Activated T-cell treated with anti-CD3 and anti-CD28 coated beads, Interleukin-2, amount 50 U/mL, for 72 hours (primary cell): Measurements from ENCODE around the gene C1GALT1. TPM values are rescaled to one million over a fixed set of nuclear protein-coding genes. Genes with fewer than 3 reads are reported as not detected.

ENCODE experiments used
- ATAC-seq, 2 donors: fragments of 150-1000 bp; cut with Tn5 transposase; replicated peaks in 1 of 2; 2 replicates each; pipeline ENCODE4 v1.10.0; 2021; ENCODE audit warnings: moderate library complexity in 2 of 2, mild to moderate bottlenecking in 1 of 2
- DNase-seq, 2 donors: peaks; one replicate each; pipeline ENCODE4 v3.0.0; 2021 to 2022; ENCODE audit warnings: mixed read lengths in 1 of 2
- H3K27ac Mint-ChIP-seq: one replicate; pipeline ENCODE4 v1.8.0; 2022; ENCODE audit warnings: mild to moderate bottlenecking, moderate library complexity, mixed read lengths
- H3K27me3 Mint-ChIP-seq: one replicate; pipeline ENCODE4 v1.8.0; 2022; ENCODE audit warnings: low read depth, mixed read lengths
- H3K36me3 Mint-ChIP-seq, 2 donors: one replicate each; pipeline ENCODE4 v1.8.0; 2022; ENCODE audit warnings: mixed read lengths in 2 of 2, mild to moderate bottlenecking in 1 of 2; ENCODE audit not compliant: insufficient read depth in 2 of 2
- H3K4me1 Mint-ChIP-seq: one replicate; pipeline ENCODE4 v1.8.0; 2022; ENCODE audit warnings: low read depth, mixed read lengths
- H3K4me3 Mint-ChIP-seq, 2 donors: one replicate each; pipeline ENCODE4 v1.8.0; 2022; ENCODE audit warnings: mild to moderate bottlenecking in 2 of 2, mixed read lengths in 2 of 2, moderate library complexity in 2 of 2
- H3K9me3 Mint-ChIP-seq, 2 donors: one replicate each; pipeline ENCODE4 v1.8.0; 2022; ENCODE audit warnings: mixed read lengths in 2 of 2
- total RNA-seq, 2 donors: library from RNA; stranded (reverse); gene quantifications; one replicate each; pipeline ENCODE4 v1.2.3, GENCODE V29; 2022

C1GALT1 gene
- total RNA-seq, 2 donors from 2014 or later: 31.0 to 31.8 TPM

DNA sequence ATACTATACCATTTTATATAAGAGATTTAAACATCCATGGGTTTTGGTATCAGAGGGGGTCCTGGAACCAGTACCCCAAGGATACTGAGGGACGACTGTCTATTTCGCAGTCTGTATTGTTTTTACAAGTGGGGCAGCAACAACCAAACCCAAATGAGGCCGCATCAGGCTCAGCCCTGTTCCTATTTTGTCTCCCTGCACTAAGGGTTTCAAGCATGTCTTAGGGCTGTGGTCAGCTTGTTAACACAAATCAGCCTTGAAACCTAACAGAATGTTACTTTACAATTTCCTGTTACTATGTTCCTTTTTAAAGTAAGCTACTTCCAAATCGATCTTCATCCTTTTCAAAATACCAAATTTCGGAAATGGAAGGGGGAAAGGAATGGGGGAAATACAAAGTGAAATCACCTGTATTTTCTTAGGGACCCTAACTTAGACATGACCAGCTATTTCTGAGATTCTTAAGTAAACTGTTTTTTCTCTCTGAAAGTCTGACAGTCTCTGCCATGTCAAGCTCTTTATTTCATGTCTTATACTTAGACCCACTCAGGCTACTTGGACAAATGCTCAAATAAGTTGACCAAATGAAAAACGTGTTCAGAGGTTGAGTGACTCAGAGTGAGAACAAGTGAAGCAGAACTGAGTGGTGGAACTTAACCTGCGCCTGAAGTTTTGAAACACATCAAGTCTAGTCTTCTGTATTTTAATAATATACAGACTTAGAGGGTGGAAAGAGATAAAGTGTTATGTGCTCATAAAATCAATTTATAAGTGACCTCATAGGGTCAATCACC lies 75.8 kb downstream of the C1GALT1 start:
- H3K4me3 Mint-ChIP-seq: peak overlapping the region; percentile 42 to 85
- peak overlapping the region; percentile 94 for H3K27ac Mint-ChIP-seq
- DNase-seq: peak; percentile 7 to 29
- ATAC-seq: peak; percentile 77 to 87
- H3K4me1 Mint-ChIP-seq: peaks cover 36% of the 10 kb centered on the region
- H3K27me3 Mint-ChIP-seq: no peaks in the 10 kb centered on the region
- peaks cover 0 to 3% of the 10 kb centered on the region in 2 donors for H3K36me3 Mint-ChIP-seq
- H3K9me3 Mint-ChIP-seq: peaks cover 0 to 3% of the 10 kb centered on the region in 2 donors

DNA sequence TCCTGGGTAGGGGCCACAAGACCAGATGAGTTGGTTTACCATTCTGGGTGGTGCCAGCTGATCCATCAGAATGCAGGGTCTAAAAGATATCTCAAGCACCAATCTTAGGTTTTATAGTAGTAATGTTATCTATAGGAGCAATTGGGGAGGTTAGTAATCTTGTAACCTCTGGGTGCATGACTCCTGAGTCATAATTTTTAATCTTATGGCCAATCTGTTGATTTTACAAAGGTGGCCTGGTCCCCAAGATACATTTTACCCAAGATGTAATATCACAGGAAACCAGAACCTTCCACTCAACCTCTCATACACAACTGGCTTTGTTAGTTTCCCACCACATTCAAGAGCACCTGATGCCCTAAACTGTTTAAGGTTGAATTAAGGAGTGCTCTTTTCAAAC lies 79.5 kb downstream of the C1GALT1 start:
- Mint-ChIP-seq H3K27me3 (no peaks in the 10 kb centered on the region), H3K36me3 (peaks cover 0 to 3% of the 10 kb centered on the region in 2 donors), H3K9me3 (peaks cover 0 to 3% of the 10 kb centered on the region in 2 donors), H3K27ac (peak overlapping the region; percentile 10), H3K4me1 (peaks cover 34% of the 10 kb centered on the region), H3K4me3 (no peak overlapping the region)
- DNase-seq (no peak), ATAC-seq (peak; percentile 18 to 19)

DNA sequence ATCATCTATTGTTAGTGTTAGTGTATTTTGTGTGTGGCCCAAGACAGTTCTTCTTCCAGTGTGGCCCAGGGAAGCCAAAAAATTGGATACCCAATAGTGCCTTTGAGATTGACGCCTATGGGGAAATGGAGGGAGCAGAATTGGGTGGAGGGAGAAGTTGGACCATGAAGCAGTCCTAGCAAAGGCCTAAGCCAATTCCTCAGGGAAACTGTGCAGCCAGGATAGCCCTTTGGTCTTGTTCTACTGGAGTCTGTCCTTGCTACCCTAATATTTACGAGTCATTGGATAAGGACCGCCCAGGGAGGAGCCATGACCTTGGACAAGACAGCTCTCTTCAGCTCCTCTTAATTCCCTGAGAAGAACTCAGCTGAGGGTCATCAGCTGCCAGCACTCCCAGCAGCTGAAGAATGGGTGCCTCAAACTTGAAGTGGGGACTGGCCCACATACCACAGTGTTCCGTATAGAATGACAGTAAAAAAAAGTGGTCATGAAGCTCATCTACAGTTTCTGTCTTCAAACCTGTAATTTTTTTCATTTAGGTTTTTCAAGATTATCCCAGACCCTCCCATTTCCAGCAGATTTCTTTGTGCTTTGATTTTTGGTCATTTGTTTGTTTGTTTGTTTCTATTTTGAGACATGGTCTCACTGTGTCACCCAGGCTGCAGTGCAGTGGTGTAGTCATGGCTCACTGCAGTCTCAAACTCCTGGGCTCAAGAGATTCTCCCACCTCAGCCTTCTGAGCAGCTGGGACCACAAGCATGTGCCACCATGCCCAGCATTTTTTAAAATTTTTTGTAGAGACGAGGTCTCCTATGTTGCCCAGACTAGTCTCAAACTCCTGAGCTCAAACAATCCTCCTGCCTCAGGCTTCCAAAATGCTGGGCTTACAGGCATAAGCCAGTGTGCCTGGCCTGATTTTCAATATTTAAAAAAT lies 81.2 kb downstream of the C1GALT1 start:
- peaks cover 0 to 3% of the 10 kb centered on the region in 2 donors for H3K36me3 Mint-ChIP-seq
- peaks cover 22% of the 10 kb centered on the region for H3K4me1 Mint-ChIP-seq
- H3K27ac Mint-ChIP-seq: no peak overlapping the region
- H3K4me3 Mint-ChIP-seq: no peak overlapping the region
- ATAC-seq: no peak
- no peak for DNase-seq
- peaks cover 0 to 3% of the 10 kb centered on the region in 2 donors for H3K9me3 Mint-ChIP-seq
- no peaks in the 10 kb centered on the region for H3K27me3 Mint-ChIP-seq

DNA sequence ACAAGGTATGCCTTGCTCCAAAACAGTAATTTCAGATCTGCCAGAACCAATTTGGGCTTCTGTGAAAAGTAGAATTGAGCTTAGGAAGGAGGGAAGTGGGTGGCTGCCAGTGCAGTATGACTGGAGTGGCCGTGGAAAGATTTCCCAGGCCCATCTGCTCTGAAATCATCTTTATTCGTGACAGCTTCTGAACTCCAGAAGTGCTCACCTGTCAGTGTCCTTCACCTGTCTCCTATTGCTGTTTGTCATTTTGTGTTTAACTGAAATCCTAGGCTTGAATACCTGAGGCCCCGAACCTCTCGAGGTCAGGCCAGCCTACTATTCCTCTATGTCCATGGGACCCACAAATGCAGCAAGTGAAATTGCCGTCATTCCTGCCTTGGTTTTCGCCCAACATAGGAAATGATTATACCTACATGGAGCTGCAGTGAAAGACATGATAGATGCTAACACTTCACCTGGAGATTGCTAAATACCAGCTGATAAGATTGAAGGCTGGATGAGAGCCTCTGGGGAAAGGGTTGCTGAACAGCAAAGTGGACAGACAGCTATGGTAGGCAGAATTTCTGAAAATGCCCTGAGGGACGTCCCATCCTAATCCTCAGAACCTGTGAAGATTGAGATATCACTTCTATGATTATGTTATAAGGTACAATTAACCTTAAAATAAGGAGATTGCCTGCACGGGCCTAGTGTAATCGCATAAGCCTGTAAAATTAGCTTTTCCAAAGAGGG lies 82.1 kb downstream of the C1GALT1 start:
- no peak overlapping the region for H3K27ac Mint-ChIP-seq
- peaks cover 13% of the 10 kb centered on the region for H3K4me1 Mint-ChIP-seq
- DNase-seq (no peak), ATAC-seq (no peak)
- no peak overlapping the region for H3K4me3 Mint-ChIP-seq
- no peaks in the 10 kb centered on the region for H3K27me3 Mint-ChIP-seq
- peaks cover 0 to 2% of the 10 kb centered on the region in 2 donors for H3K36me3 Mint-ChIP-seq
- peaks cover 0 to 3% of the 10 kb centered on the region in 2 donors for H3K9me3 Mint-ChIP-seq

DNA sequence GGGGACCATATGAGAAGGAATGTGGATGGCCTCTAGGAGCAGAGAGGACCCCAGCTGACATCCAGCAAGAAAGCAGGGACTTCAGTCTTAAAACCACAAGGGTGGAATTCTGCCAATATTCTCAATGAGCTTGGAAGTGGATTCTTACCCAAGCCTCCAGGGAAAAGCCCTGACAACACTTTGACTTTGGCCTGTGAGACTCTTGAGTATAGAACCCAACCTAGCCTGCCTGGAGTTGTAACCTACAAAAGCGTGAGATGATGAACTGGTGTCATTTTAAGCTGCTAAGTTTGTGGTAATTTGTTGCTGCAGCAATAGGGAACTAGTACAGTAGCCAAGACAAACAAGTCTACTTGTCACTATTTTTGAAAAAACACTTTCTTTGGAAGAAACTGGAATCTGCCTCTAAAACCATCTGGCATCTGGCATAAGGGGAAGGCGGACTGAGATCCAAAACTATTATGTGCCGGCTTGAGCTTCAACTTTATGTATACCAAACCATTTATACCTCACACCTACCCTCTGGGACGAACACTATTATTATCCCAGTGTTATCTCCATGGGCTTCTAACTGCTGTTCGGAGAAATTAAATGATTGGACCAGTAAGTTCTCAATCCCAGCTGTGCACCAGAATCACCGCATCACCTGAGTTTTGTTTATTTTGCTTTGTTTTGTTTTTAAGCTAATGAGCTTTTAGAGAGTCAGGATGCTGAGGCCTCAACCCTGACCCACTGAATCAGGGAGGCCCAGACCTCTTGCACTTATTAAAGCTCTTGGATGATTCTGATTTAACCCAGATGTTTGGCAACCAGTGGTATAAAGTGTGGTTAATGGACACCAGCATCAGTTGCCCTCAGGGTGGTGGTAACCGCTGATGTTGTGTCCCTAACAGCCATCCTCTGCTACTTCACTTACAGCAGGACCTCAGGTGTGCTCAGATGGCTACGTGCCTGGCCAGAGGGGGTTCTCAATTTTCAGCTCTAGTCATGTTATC lies 83.0 kb downstream of the C1GALT1 start:
- Mint-ChIP-seq H3K27ac (no peak overlapping the region), H3K36me3 (no peaks in the 10 kb centered on the region), H3K4me1 (peaks cover 10% of the 10 kb centered on the region), H3K27me3 (no peaks in the 10 kb centered on the region), H3K9me3 (peaks cover 0 to 3% of the 10 kb centered on the region in 2 donors), H3K4me3 (no peak overlapping the region)
- no peak for ATAC-seq
- no peak for DNase-seq

DNA sequence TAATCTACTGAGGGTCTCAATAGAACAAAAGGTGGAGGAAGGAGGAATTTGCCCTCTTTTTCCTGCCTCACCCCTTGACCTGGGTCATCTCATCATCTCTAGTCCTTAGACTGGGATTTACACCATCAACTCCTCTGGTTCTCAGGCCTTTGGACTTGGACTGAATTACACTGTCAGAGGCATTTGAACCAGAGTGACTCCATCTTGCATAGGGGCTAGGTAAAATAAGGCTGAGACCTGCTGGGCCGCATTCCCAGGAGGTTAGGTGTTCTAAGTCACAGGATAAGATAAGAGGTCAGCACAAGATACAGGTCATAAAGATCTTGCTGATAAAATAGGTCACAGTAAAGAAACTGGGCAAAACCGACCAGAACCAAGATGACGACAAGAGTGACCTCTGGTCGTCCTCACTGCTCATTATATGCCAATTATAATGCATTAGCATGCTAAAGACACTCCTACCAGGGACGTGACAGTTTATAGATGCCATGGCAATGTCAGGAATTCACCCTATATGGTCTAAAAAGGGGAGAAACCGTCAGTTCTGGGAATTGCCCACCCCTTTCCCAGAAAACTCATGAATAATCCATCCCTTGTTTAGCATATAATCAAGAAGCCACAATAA lies 84.0 kb downstream of the C1GALT1 start:
- no peak overlapping the region for H3K4me3 Mint-ChIP-seq
- DNase-seq: no peak
- peaks cover 0 to 2% of the 10 kb centered on the region in 2 donors for H3K9me3 Mint-ChIP-seq
- no peak for ATAC-seq
- H3K4me1 Mint-ChIP-seq: peaks cover 9% of the 10 kb centered on the region
- H3K27ac Mint-ChIP-seq: no peak overlapping the region
- H3K36me3 Mint-ChIP-seq: no peaks in the 10 kb centered on the region
- H3K27me3 Mint-ChIP-seq: no peaks in the 10 kb centered on the region

DNA sequence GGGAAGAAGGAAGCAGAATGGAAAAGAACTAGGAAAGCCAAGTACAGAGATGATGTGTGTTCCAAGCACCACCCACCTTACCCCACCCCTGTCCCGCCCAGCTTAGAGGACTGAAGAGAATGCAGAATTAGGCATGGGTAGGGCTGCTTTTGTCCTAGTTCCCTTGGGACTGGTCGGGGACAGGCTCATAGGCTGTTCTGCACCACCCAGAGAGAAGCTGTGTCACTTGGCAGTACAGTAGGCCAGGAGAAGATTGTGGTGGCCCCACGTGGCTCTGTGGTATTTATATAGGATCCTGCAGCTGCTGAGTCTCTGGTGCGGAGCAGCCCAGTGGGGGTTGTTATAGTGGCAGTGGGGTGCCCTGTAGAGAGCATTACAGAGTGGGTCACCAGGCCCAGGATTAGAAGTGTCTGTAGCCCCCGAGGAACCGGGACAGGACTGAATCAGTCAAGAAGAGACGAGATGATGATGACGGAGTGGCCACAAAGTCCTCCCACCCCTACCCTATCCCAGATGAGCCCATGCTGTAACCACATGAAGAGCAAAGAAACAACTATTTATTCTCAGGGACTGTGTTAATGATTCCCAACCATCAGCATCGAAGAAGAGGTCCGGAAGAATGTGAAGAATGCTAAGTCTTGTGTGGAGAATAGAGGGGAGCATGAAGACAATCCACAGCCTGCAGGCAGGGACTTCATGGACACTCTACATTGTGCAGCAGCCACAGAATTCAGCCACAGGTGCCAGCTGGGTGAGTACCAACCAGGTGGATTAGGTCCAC lies 88.9 kb downstream of the C1GALT1 start:
- DNase-seq (no peak), ATAC-seq (no peak)
- H3K27ac Mint-ChIP-seq: no peak overlapping the region
- H3K4me3 Mint-ChIP-seq: no peak overlapping the region
- no peaks in the 10 kb centered on the region for H3K36me3 Mint-ChIP-seq
- peaks cover 2% of the 10 kb centered on the region for H3K4me1 Mint-ChIP-seq
- no peaks in the 10 kb centered on the region for H3K9me3 Mint-ChIP-seq
- H3K27me3 Mint-ChIP-seq: no peaks in the 10 kb centered on the region

DNA sequence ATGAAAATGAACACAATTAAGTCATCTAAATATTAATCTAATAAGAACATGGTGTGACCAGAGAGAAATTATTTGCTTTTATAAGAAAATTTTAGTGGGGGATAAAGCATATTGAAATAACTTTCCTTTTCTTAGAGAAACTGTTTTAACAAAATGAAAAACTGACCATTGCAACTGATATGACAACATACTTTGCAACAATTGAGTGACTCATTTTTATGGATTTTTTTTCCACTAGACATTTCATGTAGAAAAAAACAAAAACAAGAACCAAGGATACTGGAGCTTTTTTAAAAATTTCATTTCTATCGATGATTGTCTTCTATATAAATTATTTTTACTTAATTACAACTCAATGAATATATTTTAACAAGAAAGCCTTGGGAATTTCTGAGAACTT lies 90.0 kb downstream of the C1GALT1 start:
- H3K36me3 Mint-ChIP-seq: no peaks in the 10 kb centered on the region

DNA sequence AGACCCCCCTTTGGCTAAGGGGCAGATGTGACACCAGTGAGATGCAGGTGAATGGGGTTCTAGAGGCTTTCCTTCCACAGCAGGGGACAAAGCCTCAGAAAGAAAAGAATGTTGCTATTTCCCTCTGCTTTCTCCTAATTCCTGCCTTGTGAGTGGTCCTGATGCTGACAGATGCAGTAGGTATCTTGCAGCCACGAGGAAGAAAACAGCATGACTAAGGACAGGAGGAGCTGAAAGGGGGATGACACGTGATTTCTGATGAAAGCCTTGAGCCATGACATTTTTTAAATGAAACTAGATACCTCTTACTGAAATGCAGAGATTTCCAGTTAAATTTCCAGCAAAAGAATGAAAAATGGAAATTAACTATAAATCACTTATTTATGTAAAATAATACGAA lies 92.4 kb downstream of the C1GALT1 start:
- DNase-seq (no peak), ATAC-seq (no peak)
- Mint-ChIP-seq H3K27ac (no peak overlapping the region), H3K27me3 (no peaks in the 10 kb centered on the region), H3K4me1 (peaks cover 8% of the 10 kb centered on the region), H3K9me3 (peaks cover 0 to 7% of the 10 kb centered on the region in 2 donors), H3K36me3 (no peaks in the 10 kb centered on the region), H3K4me3 (no peak overlapping the region)

More for the DNA sequence above, 90.0 kb downstream of the C1GALT1 start:
- DNase-seq (no peak), ATAC-seq (no peak)
- H3K4me3 Mint-ChIP-seq: no peak overlapping the region
- H3K9me3 Mint-ChIP-seq: peaks cover 0 to 3% of the 10 kb centered on the region in 2 donors
- H3K27ac Mint-ChIP-seq: no peak overlapping the region
- H3K4me1 Mint-ChIP-seq: peaks cover 8% of the 10 kb centered on the region
- H3K27me3 Mint-ChIP-seq: no peaks in the 10 kb centered on the region

DNA sequence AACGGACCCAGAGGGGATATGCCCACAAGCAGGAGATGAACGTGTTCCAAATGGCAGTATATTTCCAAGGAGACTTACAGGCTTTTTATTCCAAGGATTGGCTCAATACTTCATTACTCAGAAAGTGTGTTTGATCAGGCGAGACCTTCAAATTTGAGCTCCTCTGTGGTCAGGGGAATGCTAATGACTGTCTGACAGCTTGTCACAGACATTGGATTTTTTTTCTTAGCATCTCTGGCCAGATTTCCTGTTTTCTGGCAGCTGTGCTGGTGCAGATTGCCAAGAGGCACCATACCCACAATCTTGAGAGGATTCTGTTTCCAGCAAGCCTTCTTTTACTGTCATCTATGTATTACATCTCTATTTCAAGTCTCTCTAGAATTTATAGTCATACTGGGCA lies 93.8 kb downstream of the C1GALT1 start:
- Mint-ChIP-seq H3K9me3 (peaks cover 0 to 7% of the 10 kb centered on the region in 2 donors), H3K4me3 (no peak overlapping the region), H3K27ac (no peak overlapping the region), H3K27me3 (no peaks in the 10 kb centered on the region), H3K4me1 (peaks cover 8% of the 10 kb centered on the region), H3K36me3 (peaks cover 0 to 2% of the 10 kb centered on the region in 2 donors)
- ATAC-seq (no peak), DNase-seq (no peak)
